ENCODE data around the gene SLC11A2. TPM values are rescaled to one million over a fixed set of nuclear protein-coding genes. Genes with fewer than 3 reads are reported as not detected.
"Not testable (repeated sequence)": the region's sequence is repeated elsewhere in the genome, so short reads cannot be mapped to it uniquely, and the experiment has no call there.

Gene SLC11A2
- total RNA-seq, 1 donor from 2014 or later, result 47.3 TPM

DNA sequence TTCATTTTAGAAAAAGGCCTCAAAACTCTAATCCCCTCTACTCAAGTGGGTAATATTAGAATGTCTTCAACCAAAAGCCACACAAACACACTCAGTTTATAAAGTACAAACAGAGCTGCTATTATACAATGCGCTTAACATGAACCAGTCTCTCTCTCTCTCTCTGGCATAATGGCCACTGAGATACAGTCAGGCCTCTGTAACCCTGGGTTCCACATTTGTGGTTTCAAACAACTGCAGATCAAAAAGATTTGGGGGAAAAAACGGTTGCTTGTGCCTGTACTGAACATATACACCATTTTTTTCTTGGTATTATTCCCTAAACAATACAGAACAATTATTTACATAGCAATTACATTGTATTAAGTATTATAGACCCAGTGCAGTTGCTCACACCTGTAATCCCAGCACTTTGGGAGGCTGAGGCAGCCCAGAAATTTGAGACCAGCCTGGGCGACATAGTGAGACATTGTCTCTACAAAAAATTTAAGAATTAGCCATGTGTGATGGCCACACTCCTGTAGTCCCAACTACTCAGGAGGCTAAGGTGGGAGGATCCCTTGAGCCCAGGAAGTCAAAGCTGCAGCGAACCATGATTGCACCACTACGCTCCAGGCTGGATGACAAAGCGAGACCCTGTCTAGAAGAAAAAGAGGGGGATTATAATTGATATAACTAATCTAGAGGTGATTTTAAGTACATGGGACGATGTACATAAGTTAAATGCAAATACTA is 5.6 kb downstream of the SLC11A2 start:
- TF ChIP-seq, protein P1, sequence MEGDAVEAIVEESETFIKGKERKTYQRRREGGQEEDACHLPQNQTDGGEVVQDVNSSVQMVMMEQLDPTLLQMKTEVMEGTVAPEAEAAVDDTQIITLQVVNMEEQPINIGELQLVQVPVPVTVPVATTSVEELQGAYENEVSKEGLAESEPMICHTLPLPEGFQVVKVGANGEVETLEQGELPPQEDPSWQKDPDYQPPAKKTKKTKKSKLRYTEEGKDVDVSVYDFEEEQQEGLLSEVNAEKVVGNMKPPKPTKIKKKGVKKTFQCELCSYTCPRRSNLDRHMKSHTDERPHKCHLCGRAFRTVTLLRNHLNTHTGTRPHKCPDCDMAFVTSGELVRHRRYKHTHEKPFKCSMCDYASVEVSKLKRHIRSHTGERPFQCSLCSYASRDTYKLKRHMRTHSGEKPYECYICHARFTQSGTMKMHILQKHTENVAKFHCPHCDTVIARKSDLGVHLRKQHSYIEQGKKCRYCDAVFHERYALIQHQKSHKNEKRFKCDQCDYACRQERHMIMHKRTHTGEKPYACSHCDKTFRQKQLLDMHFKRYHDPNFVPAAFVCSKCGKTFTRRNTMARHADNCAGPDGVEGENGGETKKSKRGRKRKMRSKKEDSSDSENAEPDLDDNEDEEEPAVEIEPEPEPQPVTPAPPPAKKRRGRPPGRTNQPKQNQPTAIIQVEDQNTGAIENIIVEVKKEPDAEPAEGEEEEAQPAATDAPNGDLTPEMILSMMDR (IDR thresholded peaks at IDR 0.05; ENCODE audit: unreplicated experiment), result no peak
- Mint-ChIP-seq H3K27me3 (ENCODE audit: unreplicated experiment) (no peaks in the 10 kb centered on the region), H3K4me3 (ENCODE audit: unreplicated experiment) (no peak overlapping the region), H3K4me1 (ENCODE audit: unreplicated experiment) (peaks cover 32% of the 10 kb centered on the region), H3K27ac (ENCODE audit: unreplicated experiment) (no peak overlapping the region), H3K9me3 (ENCODE audit: unreplicated experiment) (no peaks in the 10 kb centered on the region), H3K36me3 (ENCODE audit: low read depth, unreplicated experiment) (no peaks in the 10 kb centered on the region)
- DNase-seq (ENCODE audit: low spot score), result no peak

DNA sequence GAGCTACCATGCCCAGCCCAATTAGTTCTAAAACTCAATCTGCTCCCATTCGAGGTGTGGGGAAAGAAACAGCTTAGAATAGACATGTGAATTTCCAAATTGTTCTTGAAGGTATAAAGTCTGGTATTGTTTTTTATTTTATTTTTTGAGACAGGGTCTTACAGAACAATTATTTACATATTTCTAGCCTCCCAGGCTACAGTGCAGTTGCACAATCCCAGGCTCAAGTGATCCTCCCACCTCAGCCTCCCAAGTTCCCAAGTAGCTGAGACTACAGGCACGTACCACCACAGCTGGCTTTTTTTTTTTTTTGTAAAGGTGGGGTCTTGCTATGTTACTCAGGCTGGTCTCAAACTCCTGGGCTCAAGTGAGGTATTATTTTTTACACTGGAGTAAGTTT is 6.3 kb downstream of the SLC11A2 start:
- TF ChIP-seq, protein P1 (IDR thresholded peaks at IDR 0.05; ENCODE audit: unreplicated experiment), result no peak
- Mint-ChIP-seq H3K9me3 (ENCODE audit: unreplicated experiment) (no peaks in the 10 kb centered on the region), H3K4me1 (ENCODE audit: unreplicated experiment) (peaks cover 25% of the 10 kb centered on the region), H3K27ac (ENCODE audit: unreplicated experiment) (no peak overlapping the region), H3K27me3 (ENCODE audit: unreplicated experiment) (no peaks in the 10 kb centered on the region), H3K36me3 (ENCODE audit: low read depth, unreplicated experiment) (no peaks in the 10 kb centered on the region), H3K4me3 (ENCODE audit: unreplicated experiment) (no peak overlapping the region)
- no peak for DNase-seq (ENCODE audit: low spot score)

DNA sequence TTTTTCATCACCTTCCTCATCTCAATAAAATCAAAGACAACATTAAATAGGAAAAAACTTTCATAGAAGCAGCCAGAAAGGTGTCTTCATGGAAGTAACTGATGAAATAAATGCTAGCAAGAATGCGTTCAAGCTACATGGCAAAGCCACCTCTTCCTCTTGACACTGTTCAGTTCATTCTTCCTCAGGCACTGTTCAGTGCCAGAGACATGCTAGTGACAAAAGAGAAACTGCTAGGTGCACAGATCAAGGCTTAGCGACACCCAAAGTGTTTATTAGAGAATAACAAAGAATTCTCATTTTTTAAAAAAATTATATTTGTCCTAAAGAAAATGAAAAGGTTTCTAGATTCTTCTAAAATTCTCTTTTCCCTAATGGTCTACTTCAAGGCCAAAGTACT is 7.2 kb downstream of the SLC11A2 start:
- TF ChIP-seq, protein P1 (IDR thresholded peaks at IDR 0.05; ENCODE audit: unreplicated experiment), result no peak
- Mint-ChIP-seq H3K4me3 (ENCODE audit: unreplicated experiment) (no peak overlapping the region), H3K27me3 (ENCODE audit: unreplicated experiment) (no peaks in the 10 kb centered on the region), H3K27ac (ENCODE audit: unreplicated experiment) (no peak overlapping the region), H3K9me3 (ENCODE audit: unreplicated experiment) (no peaks in the 10 kb centered on the region), H3K36me3 (ENCODE audit: low read depth, unreplicated experiment) (no peaks in the 10 kb centered on the region), H3K4me1 (ENCODE audit: unreplicated experiment) (peaks cover 16% of the 10 kb centered on the region)
- DNase-seq (ENCODE audit: low spot score), result no peak

DNA sequence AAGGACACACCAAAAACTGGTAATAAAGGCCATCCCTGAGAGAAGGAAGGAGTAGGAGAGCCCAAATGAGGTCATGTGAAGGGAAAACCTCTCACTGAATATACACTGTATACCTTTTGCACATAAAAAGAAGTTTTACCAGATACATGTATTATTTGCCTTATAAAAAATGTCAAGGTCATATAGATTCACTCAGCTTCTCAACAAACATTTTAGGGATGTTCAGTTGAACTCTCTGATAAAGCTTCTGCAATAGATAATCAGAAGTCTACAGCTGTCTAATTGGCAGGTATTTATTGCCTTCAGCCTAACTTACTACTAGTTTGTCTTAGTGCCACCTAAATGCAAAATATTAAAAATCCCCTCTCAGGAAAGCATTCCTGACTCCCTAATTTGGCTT is 8.7 kb downstream of the SLC11A2 start:
- no peaks in the 10 kb centered on the region for H3K27me3 Mint-ChIP-seq (ENCODE audit: unreplicated experiment)
- DNase-seq (ENCODE audit: low spot score), result no peak
- peaks cover 13% of the 10 kb centered on the region for H3K4me1 Mint-ChIP-seq (ENCODE audit: unreplicated experiment)
- H3K36me3 Mint-ChIP-seq (ENCODE audit: low read depth, unreplicated experiment), result no peaks in the 10 kb centered on the region
- no peak overlapping the region for H3K4me3 Mint-ChIP-seq (ENCODE audit: unreplicated experiment)
- no peak overlapping the region for H3K27ac Mint-ChIP-seq (ENCODE audit: unreplicated experiment)
- TF ChIP-seq, protein P1 (IDR thresholded peaks at IDR 0.05; ENCODE audit: unreplicated experiment), result no peak
- H3K9me3 Mint-ChIP-seq (ENCODE audit: unreplicated experiment), result no peaks in the 10 kb centered on the region

DNA sequence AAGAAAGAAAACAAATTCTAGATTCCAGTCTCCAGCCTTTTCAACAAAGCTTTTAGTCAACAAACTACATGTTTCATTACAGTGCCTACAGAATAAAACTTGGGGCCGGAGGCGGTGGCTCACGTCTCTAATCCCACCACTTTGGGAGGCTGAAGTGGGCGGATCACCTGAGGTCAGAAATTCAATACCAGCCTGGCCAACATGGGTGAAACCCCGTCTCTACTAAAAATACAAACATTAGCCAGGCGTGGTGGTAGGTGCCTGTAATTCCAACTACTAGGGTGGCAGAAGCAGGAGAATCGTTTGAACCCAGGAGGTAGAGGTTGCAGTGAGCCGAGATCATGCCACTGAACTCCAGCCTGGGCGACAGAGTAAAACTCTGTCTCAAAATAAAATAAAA is 11.7 kb downstream of the SLC11A2 start:
- not testable (repeated sequence) for H3K27ac Mint-ChIP-seq (ENCODE audit: unreplicated experiment); H3K4me1 Mint-ChIP-seq (ENCODE audit: unreplicated experiment)

More for the DNA sequence above, 11.7 kb downstream of the SLC11A2 start:
- H3K27me3 Mint-ChIP-seq (ENCODE audit: unreplicated experiment); H3K9me3 Mint-ChIP-seq (ENCODE audit: unreplicated experiment); DNase-seq (ENCODE audit: low spot score); H3K4me3 Mint-ChIP-seq (ENCODE audit: unreplicated experiment); H3K36me3 Mint-ChIP-seq (ENCODE audit: low read depth, unreplicated experiment): not testable (repeated sequence)
